WI38 (cell line): ENCODE data around the gene GART.

Source experiments
- H3K4me3 ChIP-seq: 2 replicates; pipeline ENCODE4 v1.5.1; 2011; ENCODE audit warnings: low read depth, mild to moderate bottlenecking, control low read depth, low read length
- TF ChIP-seq, protein P1 (sequence below): IDR thresholded peaks from 2 replicates; pipeline ENCODE4 v1.5.1; 2012; ENCODE audit warnings: low read depth, mild to moderate bottlenecking, control low read depth, low read length

GART gene

DNA sequence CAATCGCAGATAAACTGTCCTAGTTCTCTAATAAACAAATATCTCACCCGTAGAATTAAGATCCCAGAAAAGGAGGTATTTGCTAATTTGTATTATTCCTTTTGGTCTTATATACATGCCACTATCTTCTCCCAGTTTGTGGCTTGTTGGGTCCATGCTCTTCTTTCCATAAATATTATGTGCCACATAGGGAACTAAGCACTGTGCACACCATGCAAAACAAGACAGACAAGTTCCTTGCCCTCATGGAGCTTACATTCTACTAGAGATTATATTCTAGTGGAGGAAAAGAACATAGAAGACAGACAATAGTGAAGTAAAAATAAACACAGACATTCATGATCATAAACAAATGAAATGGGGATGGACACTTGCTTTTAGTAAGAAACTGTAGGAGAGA lies 4.7 kb downstream of the GART start:
- no peak overlapping the region for H3K4me3 ChIP-seq
- TF ChIP-seq, protein P1, sequence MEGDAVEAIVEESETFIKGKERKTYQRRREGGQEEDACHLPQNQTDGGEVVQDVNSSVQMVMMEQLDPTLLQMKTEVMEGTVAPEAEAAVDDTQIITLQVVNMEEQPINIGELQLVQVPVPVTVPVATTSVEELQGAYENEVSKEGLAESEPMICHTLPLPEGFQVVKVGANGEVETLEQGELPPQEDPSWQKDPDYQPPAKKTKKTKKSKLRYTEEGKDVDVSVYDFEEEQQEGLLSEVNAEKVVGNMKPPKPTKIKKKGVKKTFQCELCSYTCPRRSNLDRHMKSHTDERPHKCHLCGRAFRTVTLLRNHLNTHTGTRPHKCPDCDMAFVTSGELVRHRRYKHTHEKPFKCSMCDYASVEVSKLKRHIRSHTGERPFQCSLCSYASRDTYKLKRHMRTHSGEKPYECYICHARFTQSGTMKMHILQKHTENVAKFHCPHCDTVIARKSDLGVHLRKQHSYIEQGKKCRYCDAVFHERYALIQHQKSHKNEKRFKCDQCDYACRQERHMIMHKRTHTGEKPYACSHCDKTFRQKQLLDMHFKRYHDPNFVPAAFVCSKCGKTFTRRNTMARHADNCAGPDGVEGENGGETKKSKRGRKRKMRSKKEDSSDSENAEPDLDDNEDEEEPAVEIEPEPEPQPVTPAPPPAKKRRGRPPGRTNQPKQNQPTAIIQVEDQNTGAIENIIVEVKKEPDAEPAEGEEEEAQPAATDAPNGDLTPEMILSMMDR = no peak

DNA sequence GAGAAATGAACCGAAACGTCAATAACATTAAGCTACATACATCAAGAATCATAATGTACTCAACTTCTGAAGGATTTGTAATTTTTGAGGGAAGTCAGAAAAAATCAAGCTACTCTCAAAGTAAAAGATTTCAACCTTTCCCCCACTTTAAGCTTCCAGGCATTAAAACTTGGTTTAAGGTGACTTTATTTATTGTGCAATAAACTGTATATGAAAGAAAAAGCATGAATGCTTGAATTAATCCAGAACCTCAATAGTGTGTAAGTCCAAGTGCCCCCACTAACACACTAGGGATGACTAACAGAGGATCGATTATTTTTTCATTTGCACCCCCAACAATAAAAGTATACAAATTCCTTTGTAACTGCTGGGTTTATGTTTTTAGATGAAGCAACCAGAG lies 10.9 kb downstream of the GART start:
- TF ChIP-seq, protein P1 = no peak
- H3K4me3 ChIP-seq = no peak overlapping the region

DNA sequence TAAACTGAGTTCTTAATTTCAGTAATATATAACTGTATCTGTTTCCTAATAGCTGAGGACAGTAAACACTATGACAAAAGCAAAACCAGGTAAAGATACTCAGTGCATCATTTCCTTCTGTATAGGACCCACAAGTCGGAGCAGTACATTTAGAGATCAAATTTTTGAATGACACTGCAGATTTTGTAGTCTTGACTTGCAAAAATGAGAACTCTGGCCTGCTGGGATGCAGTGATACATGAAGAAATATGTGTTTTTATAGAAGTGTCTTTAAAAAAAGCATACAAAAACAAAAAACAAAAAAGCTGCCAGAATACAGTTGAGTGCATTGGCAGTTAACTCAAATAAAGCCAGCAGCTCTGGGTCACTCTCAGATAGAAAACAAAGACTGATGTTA lies 19.0 kb downstream of the GART start:
- TF ChIP-seq, protein P1 = no peak
- no peak overlapping the region for H3K4me3 ChIP-seq

DNA sequence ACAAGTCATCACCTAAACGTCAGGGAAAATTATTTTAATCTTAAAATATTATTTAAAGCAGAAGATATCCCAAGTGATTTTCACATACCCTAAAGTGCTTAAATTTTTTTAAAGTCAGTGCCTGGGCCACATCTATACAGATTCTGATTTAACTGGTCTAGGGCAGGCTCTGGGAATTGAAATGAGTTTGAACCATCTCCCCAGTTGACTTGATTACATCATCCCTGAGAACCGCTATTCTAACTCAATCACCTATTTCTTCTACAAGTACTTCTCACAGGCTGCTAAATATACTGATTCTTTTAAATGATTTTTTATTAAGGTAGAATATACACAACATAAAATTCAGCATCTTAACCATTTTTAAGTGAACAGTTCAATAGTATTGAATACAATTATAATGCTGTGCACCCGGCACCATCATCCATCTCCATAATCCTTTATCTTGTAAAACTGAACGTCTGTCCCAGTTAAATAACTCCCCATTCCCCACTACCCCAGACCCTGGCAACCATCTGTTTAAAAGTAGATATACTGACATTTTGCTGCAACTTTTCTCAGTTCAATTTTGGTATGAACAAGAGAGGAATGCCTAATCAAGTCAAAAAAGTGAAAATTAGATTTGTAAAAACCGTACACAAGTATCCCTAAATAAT lies 19.5 kb downstream of the GART start:
- TF ChIP-seq, protein P1 = no peak
- H3K4me3 ChIP-seq = no peak overlapping the region

DNA sequence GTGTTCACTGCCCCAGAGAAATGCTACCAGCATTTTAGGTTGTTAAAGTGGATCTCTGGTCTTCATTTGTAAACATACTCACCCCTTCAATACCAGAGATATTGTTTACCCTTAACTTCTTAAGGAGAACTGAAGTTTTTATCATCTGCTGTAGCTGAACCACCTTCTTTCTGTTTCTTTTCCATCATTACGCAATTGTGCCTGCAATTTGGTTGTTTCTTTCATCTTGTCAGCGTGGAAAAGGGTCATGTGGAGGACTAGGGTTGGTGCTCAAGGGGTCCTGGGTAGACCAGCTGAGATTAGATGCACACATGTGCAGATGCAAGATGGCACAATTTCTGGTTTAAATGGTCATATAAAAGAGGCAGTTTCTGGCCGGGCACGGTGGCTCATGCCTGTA lies 23.0 kb downstream of the GART start:
- no peak overlapping the region for H3K4me3 ChIP-seq
- TF ChIP-seq, protein P1 = no peak

DNA sequence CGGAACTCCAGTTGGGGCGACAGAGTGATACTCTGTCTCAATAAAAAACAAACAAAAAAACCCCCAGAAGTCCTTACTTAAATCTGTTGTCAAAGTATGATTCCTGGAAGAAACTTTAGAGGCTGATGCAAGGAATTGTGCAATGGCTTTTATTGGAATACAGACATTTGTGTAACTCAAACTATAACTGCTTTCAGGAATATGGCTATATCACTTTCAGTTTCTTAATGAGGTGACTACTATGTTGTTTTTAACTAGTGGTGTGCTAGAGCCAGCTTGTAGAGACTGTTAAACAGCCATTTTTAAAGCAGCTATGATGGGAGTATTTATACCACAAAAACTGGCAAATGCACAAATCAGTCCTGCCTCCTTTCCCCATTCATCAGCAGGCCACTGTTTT lies 27.7 kb downstream of the GART start:
- no peak overlapping the region for H3K4me3 ChIP-seq
- TF ChIP-seq, protein P1 = no peak

DNA sequence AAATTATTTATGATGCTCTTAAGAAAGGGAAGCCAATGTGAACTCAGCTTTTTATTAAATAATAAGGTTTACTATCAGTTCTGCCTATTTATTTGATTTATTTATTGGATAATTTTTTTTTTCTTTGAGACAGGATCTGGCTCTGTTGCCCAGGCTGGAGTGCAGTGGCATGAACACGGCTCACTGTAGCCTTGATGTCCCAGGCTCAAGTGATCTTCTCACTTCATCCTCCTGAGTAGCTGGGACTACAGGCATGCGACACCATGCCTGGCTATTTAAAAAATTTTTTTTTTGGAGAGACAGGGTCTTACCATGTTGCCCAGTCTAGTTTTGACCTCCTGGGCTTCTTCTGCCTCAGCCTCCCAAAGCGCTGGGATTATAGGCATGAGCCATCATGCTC lies 29.4 kb downstream of the GART start:
- TF ChIP-seq, protein P1 = no peak
- H3K4me3 ChIP-seq = no peak overlapping the region
